ENCODE results near the gene CADPS.

Gene CADPS

DNA sequence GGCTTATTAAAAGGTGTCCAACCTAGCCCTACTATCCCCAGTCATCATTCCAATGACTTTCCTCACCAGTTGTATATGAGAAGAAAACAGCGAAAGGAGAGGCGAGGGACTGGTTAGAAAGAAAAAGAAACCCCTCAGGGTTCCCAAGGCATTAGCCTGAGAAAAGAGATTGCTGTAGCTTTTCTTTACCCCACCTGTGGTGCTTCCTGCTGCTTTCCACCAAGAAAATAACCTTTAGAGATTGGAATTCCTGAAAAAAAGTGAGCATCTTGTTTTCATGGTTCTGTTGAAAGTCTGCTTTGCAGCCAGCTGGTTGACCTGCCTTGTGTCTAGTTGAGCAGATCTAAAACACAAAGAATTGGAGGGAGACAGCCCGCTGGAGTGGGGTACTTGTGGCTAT lies 196.4 kb downstream of the CADPS start (continued):
- TF ChIP-seq, protein P1, sequence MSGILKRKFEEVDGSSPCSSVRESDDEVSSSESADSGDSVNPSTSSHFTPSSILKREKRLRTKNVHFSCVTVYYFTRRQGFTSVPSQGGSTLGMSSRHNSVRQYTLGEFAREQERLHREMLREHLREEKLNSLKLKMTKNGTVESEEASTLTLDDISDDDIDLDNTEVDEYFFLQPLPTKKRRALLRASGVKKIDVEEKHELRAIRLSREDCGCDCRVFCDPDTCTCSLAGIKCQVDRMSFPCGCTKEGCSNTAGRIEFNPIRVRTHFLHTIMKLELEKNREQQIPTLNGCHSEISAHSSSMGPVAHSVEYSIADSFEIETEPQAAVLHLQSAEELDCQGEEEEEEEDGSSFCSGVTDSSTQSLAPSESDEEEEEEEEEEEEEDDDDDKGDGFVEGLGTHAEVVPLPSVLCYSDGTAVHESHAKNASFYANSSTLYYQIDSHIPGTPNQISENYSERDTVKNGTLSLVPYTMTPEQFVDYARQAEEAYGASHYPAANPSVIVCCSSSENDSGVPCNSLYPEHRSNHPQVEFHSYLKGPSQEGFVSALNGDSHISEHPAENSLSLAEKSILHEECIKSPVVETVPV (CRISPR knock-in tag; IDR thresholded peaks at IDR 0.05): no peak
- TF ChIP-seq CSDC2 (CRISPR knock-in tag; IDR thresholded peaks at IDR 0.05): no peak
- no peak for TF ChIP-seq RARB (CRISPR knock-in tag; IDR thresholded peaks at IDR 0.05)

DNA sequence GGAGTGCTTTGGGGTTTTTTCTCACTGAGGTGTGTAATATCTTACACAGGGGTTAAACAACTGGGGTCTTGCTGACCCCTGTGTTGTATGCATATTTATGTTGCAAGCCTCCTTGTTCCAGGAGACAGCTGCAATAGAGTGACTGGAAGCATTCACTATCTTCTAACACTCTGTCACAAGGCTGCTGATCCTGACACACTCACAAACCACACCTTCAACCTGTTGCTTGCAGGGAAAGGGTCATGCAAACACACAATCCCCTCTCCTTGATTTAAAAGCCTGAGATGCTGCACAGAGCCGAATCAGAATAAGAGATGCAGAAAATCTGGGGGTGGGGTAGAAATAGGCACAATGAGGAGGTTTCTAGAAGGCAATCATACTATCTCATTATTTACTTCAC lies 197.3 kb downstream of the CADPS start:
- TF ChIP-seq ZNF565 (CRISPR knock-in tag; conservative IDR thresholded peaks at IDR 0.05; ENCODE audit: low read depth) (no peak), ZFP30 (CRISPR knock-in tag; IDR thresholded peaks at IDR 0.05) (no peak), ZFP3 (CRISPR knock-in tag; IDR thresholded peaks at IDR 0.05) (no peak), CSDC2 (CRISPR knock-in tag; IDR thresholded peaks at IDR 0.05) (no peak), ESRRG (CRISPR knock-in tag; IDR thresholded peaks at IDR 0.05) (no peak), ARNTL (CRISPR knock-in tag; IDR thresholded peaks at IDR 0.05; ENCODE audit: borderline replicate concordance, low read depth) (no peak), ZC3H10 (CRISPR knock-in tag; IDR thresholded peaks at IDR 0.05) (no peak), TOX (CRISPR knock-in tag; IDR thresholded peaks at IDR 0.05; ENCODE audit: borderline replicate concordance) (no peak), GLIS3 (CRISPR knock-in tag; IDR thresholded peaks at IDR 0.05) (no peak), BACH2 (CRISPR knock-in tag; IDR thresholded peaks at IDR 0.05; ENCODE audit: borderline replicate concordance) (no peak)
- TF ChIP-seq, protein P2, sequence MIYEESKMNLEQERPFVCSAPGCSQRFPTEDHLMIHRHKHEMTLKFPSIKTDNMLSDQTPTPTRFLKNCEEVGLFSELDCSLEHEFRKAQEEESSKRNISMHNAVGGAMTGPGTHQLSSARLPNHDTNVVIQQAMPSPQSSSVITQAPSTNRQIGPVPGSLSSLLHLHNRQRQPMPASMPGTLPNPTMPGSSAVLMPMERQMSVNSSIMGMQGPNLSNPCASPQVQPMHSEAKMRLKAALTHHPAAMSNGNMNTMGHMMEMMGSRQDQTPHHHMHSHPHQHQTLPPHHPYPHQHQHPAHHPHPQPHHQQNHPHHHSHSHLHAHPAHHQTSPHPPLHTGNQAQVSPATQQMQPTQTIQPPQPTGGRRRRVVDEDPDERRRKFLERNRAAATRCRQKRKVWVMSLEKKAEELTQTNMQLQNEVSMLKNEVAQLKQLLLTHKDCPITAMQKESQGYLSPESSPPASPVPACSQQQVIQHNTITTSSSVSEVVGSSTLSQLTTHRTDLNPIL (CRISPR knock-in tag; IDR thresholded peaks at IDR 0.05; ENCODE audit: low read depth): no peak
- TF ChIP-seq, protein P3, sequence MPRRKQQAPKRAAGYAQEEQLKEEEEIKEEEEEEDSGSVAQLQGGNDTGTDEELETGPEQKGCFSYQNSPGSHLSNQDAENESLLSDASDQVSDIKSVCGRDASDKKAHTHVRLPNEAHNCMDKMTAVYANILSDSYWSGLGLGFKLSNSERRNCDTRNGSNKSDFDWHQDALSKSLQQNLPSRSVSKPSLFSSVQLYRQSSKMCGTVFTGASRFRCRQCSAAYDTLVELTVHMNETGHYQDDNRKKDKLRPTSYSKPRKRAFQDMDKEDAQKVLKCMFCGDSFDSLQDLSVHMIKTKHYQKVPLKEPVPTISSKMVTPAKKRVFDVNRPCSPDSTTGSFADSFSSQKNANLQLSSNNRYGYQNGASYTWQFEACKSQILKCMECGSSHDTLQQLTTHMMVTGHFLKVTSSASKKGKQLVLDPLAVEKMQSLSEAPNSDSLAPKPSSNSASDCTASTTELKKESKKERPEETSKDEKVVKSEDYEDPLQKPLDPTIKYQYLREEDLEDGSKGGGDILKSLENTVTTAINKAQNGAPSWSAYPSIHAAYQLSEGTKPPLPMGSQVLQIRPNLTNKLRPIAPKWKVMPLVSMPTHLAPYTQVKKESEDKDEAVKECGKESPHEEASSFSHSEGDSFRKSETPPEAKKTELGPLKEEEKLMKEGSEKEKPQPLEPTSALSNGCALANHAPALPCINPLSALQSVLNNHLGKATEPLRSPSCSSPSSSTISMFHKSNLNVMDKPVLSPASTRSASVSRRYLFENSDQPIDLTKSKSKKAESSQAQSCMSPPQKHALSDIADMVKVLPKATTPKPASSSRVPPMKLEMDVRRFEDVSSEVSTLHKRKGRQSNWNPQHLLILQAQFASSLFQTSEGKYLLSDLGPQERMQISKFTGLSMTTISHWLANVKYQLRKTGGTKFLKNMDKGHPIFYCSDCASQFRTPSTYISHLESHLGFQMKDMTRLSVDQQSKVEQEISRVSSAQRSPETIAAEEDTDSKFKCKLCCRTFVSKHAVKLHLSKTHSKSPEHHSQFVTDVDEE (CRISPR knock-in tag; IDR thresholded peaks at IDR 0.05): no peak
- TF ChIP-seq, protein P1 (CRISPR knock-in tag; IDR thresholded peaks at IDR 0.05): no peak

DNA sequence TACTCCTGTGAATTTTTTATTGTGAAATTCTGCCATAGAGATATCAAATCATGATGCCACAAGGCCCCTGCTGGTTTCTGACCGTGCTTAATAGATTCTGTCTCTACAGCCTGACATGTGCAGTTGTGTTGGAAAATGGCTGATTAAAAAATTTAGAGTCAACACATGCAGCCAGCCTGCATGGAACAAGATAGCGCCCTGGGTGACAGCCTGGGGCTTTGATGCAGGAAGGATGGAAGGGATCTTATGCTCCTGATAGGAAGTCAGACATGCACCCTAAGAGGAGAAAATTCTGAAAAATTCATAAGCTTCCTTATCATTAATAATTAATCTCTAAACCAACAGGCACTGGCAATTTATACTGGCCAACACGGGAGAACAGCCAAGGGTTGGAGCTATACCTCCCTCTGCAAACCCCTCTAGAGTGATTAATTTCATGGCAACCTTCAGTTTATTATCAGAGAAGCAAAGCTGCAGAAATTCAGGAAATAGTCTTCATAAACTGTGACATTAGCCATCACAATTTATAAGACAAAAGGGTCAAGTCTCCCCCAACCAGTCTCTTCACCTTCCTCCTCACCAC lies 198.4 kb downstream of the CADPS start:
- no peak for ATAC-seq
- TF ChIP-seq, protein P4, sequence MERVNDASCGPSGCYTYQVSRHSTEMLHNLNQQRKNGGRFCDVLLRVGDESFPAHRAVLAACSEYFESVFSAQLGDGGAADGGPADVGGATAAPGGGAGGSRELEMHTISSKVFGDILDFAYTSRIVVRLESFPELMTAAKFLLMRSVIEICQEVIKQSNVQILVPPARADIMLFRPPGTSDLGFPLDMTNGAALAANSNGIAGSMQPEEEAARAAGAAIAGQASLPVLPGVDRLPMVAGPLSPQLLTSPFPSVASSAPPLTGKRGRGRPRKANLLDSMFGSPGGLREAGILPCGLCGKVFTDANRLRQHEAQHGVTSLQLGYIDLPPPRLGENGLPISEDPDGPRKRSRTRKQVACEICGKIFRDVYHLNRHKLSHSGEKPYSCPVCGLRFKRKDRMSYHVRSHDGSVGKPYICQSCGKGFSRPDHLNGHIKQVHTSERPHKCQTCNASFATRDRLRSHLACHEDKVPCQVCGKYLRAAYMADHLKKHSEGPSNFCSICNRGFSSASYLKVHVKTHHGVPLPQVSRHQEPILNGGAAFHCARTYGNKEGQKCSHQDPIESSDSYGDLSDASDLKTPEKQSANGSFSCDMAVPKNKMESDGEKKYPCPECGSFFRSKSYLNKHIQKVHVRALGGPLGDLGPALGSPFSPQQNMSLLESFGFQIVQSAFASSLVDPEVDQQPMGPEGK (CRISPR knock-in tag; IDR thresholded peaks at IDR 0.05; ENCODE audit: borderline replicate concordance): no peak
- TF ChIP-seq OSR1 (CRISPR knock-in tag; IDR thresholded peaks at IDR 0.05) (no peak), TCF4 (CRISPR knock-in tag; IDR thresholded peaks at IDR 0.05; ENCODE audit: borderline replicate concordance) (no peak), ARNTL (CRISPR knock-in tag; IDR thresholded peaks at IDR 0.05; ENCODE audit: borderline replicate concordance, low read depth) (no peak), SNAI2 (CRISPR knock-in tag; IDR thresholded peaks at IDR 0.05) (no peak), TOX (CRISPR knock-in tag; IDR thresholded peaks at IDR 0.05; ENCODE audit: borderline replicate concordance) (no peak), ISL1 (CRISPR knock-in tag; IDR thresholded peaks at IDR 0.05) (no peak), ZFP3 (CRISPR knock-in tag; IDR thresholded peaks at IDR 0.05) (no peak), ZNF8 (CRISPR knock-in tag; IDR thresholded peaks at IDR 0.05) (no peak), ZFP30 (CRISPR knock-in tag; IDR thresholded peaks at IDR 0.05) (no peak), ZNF70 (CRISPR knock-in tag; IDR thresholded peaks at IDR 0.05) (no peak), PPARA (CRISPR knock-in tag; IDR thresholded peaks at IDR 0.05; ENCODE audit: borderline replicate concordance) (no peak), ZC3H10 (CRISPR knock-in tag; IDR thresholded peaks at IDR 0.05) (no peak), GLIS3 (CRISPR knock-in tag; IDR thresholded peaks at IDR 0.05) (no peak)
- TF ChIP-seq, protein P5, sequence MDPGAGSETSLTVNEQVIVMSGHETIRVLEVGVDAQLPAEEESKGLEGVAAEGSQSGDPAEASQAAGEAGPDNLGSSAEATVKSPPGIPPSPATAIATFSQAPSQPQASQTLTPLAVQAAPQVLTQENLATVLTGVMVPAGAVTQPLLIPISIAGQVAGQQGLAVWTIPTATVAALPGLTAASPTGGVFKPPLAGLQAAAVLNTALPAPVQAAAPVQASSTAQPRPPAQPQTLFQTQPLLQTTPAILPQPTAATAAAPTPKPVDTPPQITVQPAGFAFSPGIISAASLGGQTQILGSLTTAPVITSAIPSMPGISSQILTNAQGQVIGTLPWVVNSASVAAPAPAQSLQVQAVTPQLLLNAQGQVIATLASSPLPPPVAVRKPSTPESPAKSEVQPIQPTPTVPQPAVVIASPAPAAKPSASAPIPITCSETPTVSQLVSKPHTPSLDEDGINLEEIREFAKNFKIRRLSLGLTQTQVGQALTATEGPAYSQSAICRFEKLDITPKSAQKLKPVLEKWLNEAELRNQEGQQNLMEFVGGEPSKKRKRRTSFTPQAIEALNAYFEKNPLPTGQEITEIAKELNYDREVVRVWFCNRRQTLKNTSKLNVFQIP (CRISPR knock-in tag; IDR thresholded peaks at IDR 0.05; ENCODE audit: borderline replicate concordance, low read depth): no peak
- TF ChIP-seq, protein P1 (CRISPR knock-in tag; IDR thresholded peaks at IDR 0.05): no peak
- TF ChIP-seq, protein P2 (CRISPR knock-in tag; IDR thresholded peaks at IDR 0.05; ENCODE audit: low read depth): no peak

More for the DNA sequence above, 197.3 kb downstream of the CADPS start:
- no peak for ATAC-seq
